ENCODE measurements around the gene FAM43B.

Gene FAM43B

GRCh38 chr1:20540281-20540680, 12.1 kb upstream of the FAM43B start:
- DNase-seq (ENCODE audit: low read depth, low spot score), result no peak
- no peak overlapping the region for H3K4me3 ChIP-seq (ENCODE audit: low read length)

GRCh38 chr1:20546637-20547036, 5.7 kb upstream of the FAM43B start:
- no peak overlapping the region for H3K4me3 ChIP-seq (ENCODE audit: low read length)
- no peak for DNase-seq (ENCODE audit: low read depth, low spot score)

GRCh38 chr1:20551161-20551560, 1.2 kb upstream of the FAM43B start:
- H3K4me3 ChIP-seq (ENCODE audit: low read length), result no peak overlapping the region
- DNase-seq (ENCODE audit: low read depth, low spot score), result no peak

GRCh38 chr1:20552728-20553445, 514 bp downstream of the FAM43B start:
- H3K4me3 ChIP-seq (ENCODE audit: low read length), result peak overlapping the region; percentile 15; the same call in 1 of the 2 replicates
- no peak for DNase-seq (ENCODE audit: low read depth, low spot score)

GRCh38 chr1:20555025-20555757, 2.8 kb downstream of the FAM43B start:
- no peak overlapping the region for H3K4me3 ChIP-seq (ENCODE audit: low read length)
- DNase-seq (ENCODE audit: low read depth, low spot score), result no peak

- H3K4me3 ChIP-seq (ENCODE audit: low read length), result no peak overlapping the region
- DNase-seq (ENCODE audit: low read depth, low spot score), result no peak
These were observed 3.4 kb downstream of the FAM43B start for GRCh38 chr1:20555758-20556120.

GRCh38 chr1:20558191-20558590, 5.8 kb downstream of the FAM43B start:
- DNase-seq (ENCODE audit: low read depth, low spot score), result no peak
- H3K4me3 ChIP-seq (ENCODE audit: low read length), result no peak overlapping the region

GRCh38 chr1:20560966-20561365, 8.6 kb downstream of the FAM43B start:
- no peak overlapping the region for H3K4me3 ChIP-seq (ENCODE audit: low read length)
- DNase-seq (ENCODE audit: low read depth, low spot score), result no peak

GRCh38 chr1:20565234-20565633, 12.9 kb downstream of the FAM43B start:
- no peak for DNase-seq (ENCODE audit: low read depth, low spot score)
- H3K4me3 ChIP-seq (ENCODE audit: low read length), result no peak overlapping the region

GRCh38 chr1:20569523-20570098, 17.2 kb downstream of the FAM43B start:
- no peak for DNase-seq (ENCODE audit: low read depth, low spot score)

GRCh38 chr1:20571427-20571826, 19.1 kb downstream of the FAM43B start:
- no peak for DNase-seq (ENCODE audit: low read depth, low spot score)
- no peak overlapping the region for H3K4me3 ChIP-seq (ENCODE audit: low read length)

More at GRCh38 chr1:20569523-20570098, 17.2 kb downstream of the FAM43B start:
- no peak overlapping the region for H3K4me3 ChIP-seq (ENCODE audit: low read length)

- no peak overlapping the region for H3K4me3 ChIP-seq (ENCODE audit: low read length)
- no peak for DNase-seq (ENCODE audit: low read depth, low spot score)
These were observed 21.6 kb downstream of the FAM43B start for GRCh38 chr1:20573987-20574386.

GRCh38 chr1:20574686-20575540, 22.5 kb downstream of the FAM43B start:
- H3K4me3 ChIP-seq (ENCODE audit: low read length), result no peak overlapping the region
- peak; percentile 59 for DNase-seq (ENCODE audit: low read depth, low spot score)

GRCh38 chr1:20575541-20576336, 23.4 kb downstream of the FAM43B start:
- H3K4me3 ChIP-seq (ENCODE audit: low read length), result no peak overlapping the region
- DNase-seq (ENCODE audit: low read depth, low spot score), result no peak

GRCh38 chr1:20578062-20578461, 25.7 kb downstream of the FAM43B start:
- DNase-seq (ENCODE audit: low read depth, low spot score), result no peak

GRCh38 chr1:20578721-20579395, 26.5 kb downstream of the FAM43B start:
- no peak overlapping the region for H3K4me3 ChIP-seq (ENCODE audit: low read length)
- DNase-seq (ENCODE audit: low read depth, low spot score), result no peak

More at GRCh38 chr1:20578062-20578461, 25.7 kb downstream of the FAM43B start:
- no peak overlapping the region for H3K4me3 ChIP-seq (ENCODE audit: low read length)

GRCh38 chr1:20584890-20585289, 32.5 kb downstream of the FAM43B start:
- H3K4me3 ChIP-seq (ENCODE audit: low read length), result no peak overlapping the region
- no peak for DNase-seq (ENCODE audit: low read depth, low spot score)

GRCh38 chr1:20586953-20587660, 34.7 kb downstream of the FAM43B start:
- DNase-seq (ENCODE audit: low read depth, low spot score), result no peak
- no peak overlapping the region for H3K4me3 ChIP-seq (ENCODE audit: low read length)
